ENCODE data around the gene ATP1B3. TPM values are rescaled to one million over a fixed set of nuclear protein-coding genes. Genes with fewer than 3 reads are reported as not detected.

Gene ATP1B3
- total and polyA plus RNA-seq, 9 of the 15 experiments (the other 6 are each of a cell fraction or from before 2014, with no cell fraction given): 48.3 to 202 (median 123) TPM

GRCh38 chr3:141913150-141913811, 36.8 kb downstream of the ATP1B3 start (continued):
- TF ChIP-seq RAD21 (CRISPR knock-in tag; conservative IDR thresholded peaks at IDR 0.05 in 1 of 2, IDR thresholded peaks at IDR 0.05 in 1 of 2): peak; percentile 51 to 81
- TF ChIP-seq, protein P1, sequence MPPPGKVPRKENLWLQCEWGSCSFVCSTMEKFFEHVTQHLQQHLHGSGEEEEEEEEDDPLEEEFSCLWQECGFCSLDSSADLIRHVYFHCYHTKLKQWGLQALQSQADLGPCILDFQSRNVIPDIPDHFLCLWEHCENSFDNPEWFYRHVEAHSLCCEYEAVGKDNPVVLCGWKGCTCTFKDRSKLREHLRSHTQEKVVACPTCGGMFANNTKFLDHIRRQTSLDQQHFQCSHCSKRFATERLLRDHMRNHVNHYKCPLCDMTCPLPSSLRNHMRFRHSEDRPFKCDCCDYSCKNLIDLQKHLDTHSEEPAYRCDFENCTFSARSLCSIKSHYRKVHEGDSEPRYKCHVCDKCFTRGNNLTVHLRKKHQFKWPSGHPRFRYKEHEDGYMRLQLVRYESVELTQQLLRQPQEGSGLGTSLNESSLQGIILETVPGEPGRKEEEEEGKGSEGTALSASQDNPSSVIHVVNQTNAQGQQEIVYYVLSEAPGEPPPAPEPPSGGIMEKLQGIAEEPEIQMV (tag; conservative IDR thresholded peaks at IDR 0.05; ENCODE audit: low read depth): no peak
- TF ChIP-seq ZNF75A (CRISPR knock-in tag; IDR thresholded peaks at IDR 0.05): no peak
- TF ChIP-seq NCOA1 (IDR thresholded peaks at IDR 0.05; ENCODE audit: low read depth): no peak
- TF ChIP-seq PHF21A (IDR thresholded peaks at IDR 0.05; ENCODE audit: borderline replicate concordance, low read depth): no peak
- TF ChIP-seq, protein P2, sequence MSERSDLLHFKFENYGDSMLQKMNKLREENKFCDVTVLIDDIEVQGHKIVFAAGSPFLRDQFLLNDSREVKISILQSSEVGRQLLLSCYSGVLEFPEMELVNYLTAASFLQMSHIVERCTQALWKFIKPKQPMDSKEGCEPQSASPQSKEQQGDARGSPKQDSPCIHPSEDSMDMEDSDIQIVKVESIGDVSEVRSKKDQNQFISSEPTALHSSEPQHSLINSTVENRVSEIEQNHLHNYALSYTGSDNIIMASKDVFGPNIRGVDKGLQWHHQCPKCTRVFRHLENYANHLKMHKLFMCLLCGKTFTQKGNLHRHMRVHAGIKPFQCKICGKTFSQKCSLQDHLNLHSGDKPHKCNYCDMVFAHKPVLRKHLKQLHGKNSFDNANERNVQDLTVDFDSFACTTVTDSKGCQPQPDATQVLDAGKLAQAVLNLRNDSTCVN (CRISPR knock-in tag; IDR thresholded peaks at IDR 0.05): no peak
- TF ChIP-seq RB1 (IDR thresholded peaks at IDR 0.05; ENCODE audit: low read depth): no peak
- no peak for TF ChIP-seq NFIC (IDR thresholded peaks at IDR 0.05)
- TF ChIP-seq HDGF (IDR thresholded peaks at IDR 0.05): no peak
- no peak for TF ChIP-seq ZC3H8 (IDR thresholded peaks at IDR 0.05)
- TF ChIP-seq THRB (CRISPR knock-in tag; conservative IDR thresholded peaks at IDR 0.05): no peak
- TF ChIP-seq HDAC2 (IDR thresholded peaks at IDR 0.05): no peak
- TF ChIP-seq, protein P3, sequence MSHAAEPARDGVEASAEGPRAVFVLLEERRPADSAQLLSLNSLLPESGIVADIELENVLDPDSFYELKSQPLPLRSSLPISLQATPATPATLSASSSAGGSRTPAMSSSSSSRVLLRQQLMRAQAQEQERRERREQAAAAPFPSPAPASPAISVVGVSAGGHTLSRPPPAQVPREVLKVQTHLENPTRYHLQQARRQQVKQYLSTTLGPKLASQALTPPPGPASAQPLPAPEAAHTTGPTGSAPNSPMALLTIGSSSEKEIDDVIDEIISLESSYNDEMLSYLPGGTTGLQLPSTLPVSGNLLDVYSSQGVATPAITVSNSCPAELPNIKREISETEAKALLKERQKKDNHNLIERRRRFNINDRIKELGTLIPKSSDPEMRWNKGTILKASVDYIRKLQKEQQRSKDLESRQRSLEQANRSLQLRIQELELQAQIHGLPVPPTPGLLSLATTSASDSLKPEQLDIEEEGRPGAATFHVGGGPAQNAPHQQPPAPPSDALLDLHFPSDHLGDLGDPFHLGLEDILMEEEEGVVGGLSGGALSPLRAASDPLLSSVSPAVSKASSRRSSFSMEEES (CRISPR knock-in tag; IDR thresholded peaks at IDR 0.05): no peak
- TF ChIP-seq FOXK2 (conservative IDR thresholded peaks at IDR 0.05 in 1 of 2, IDR thresholded peaks at IDR 0.05 in 1 of 2; ENCODE audit: low read depth in 2 of 2): no peak
- TF ChIP-seq, protein P4, sequence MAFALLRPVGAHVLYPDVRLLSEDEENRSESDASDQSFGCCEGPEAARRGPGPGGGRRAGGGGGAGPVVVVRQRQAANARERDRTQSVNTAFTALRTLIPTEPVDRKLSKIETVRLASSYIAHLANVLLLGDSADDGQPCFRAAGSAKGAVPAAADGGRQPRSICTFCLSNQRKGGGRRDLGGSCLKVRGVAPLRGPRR (CRISPR knock-in tag; IDR thresholded peaks at IDR 0.05): no peak
- no peak for TF ChIP-seq NCOR1 (IDR thresholded peaks at IDR 0.05)
- no peak for TF ChIP-seq ZNF668 (CRISPR knock-in tag; IDR thresholded peaks at IDR 0.05)
- TF ChIP-seq MBD2 (IDR thresholded peaks at IDR 0.05; ENCODE audit: borderline replicate concordance, low read depth): no peak
- TF ChIP-seq ZNF449 (CRISPR knock-in tag; IDR thresholded peaks at IDR 0.05): no peak
- no peak for TF ChIP-seq FOXJ2 (tag; IDR thresholded peaks at IDR 0.05)
- TF ChIP-seq SMAD3 (CRISPR knock-in tag; conservative IDR thresholded peaks at IDR 0.05): no peak
- no peak for TF ChIP-seq KLF1 (tag; IDR thresholded peaks at IDR 0.05)
- TF ChIP-seq SAFB2 (IDR thresholded peaks at IDR 0.05; ENCODE audit: borderline replicate concordance, low read depth, low read length, severe bottlenecking): no peak
